Activated CD8-positive, alpha-beta memory T cell treated with anti-CD3 and anti-CD28 coated beads for 4 hours (primary cell): ENCODE results near the gene VPS11.

ENCODE experiments used
- DNase-seq, 2 donors: peaks; one replicate each; pipeline ENCODE4 v3.0.0-alpha.2; 2020; ENCODE audit warnings: low read depth in 2 of 2

VPS11 gene

GRCh38 chr11:119121008-119121810 is 53.6 kb downstream of the VPS11 start, which contains the start of gene HINFP:
HINFP (plus strand) TSS chr11:119121580; CDS start chr11:119126945, 5,365 bp downstream.
- peak; percentile 99 to 100 for DNase-seq

- DNase-seq: no peak
These were observed 54.1 kb downstream of the VPS11 start for GRCh38 chr11:119121811-119122124.

GRCh38 chr11:119125821-119126220 is 58.2 kb downstream of the VPS11 start:
- DNase-seq: no peak

- no peak for DNase-seq
These were observed 59.2 kb downstream of the VPS11 start for GRCh38 chr11:119126675-119127268.

- no peak for DNase-seq
These were observed 63.0 kb downstream of the VPS11 start for GRCh38 chr11:119130662-119131061.
